GM12878 (cell line): ENCODE measurements around the gene KCNB1. TPM values are rescaled to one million over a fixed set of nuclear protein-coding genes. Genes with fewer than 3 reads are reported as not detected.

Source experiments
- ATAC-seq: fragments of 200-7000 bp; cut with Tn5 transposase; 3 replicates; pipeline ENCODE4 v1.9.1; 2020; ENCODE audit warnings: mild to moderate bottlenecking, moderate library complexity
- BruUV-seq: library from RNA; stranded (reverse); fragments of 400-500 nt; replicated peaks from 2 replicates; lab custom pipeline; 2021; lab: Mats Ljungman, UMichigan
- CTCF ChIA-PET: fragments of 300-600 bp; sonication (Branson Sonifier 250); formaldehyde crosslinking; extraction: SDS; loops from one replicate; lab custom pipeline; 2021; ENCODE audit warnings: inconsistent platforms; lab: Yijun Ruan, JAX
- POLR2A ChIA-PET: fragments of 350-600 bp; formaldehyde crosslinking; extraction: SDS; loops from one replicate; lab custom pipeline; 2021; ENCODE audit warnings: inconsistent platforms; lab: Charles Lee
- RAD21 ChIA-PET: fragments of 300-600 bp; sonication (Branson Sonifier 250); formaldehyde crosslinking; loops from one replicate; lab custom pipeline; 2023; ENCODE audit warnings: antibody characterized with exemption; ENCODE audit not compliant: unreplicated experiment; lab: Charles Lee
- SMC1A ChIA-PET: fragments of 300-600 bp; sonication (Branson Sonifier 250); formaldehyde crosslinking; loops from one replicate; lab custom pipeline; 2023; ENCODE audit not compliant: unreplicated experiment, uncharacterized antibody; lab: Charles Lee
- DNase-seq: peaks from one replicate; pipeline ENCODE4 v3.0.0-alpha.2; 2011; ENCODE audit warnings: low read depth, low spot score
- FAIRE-seq: peaks from 3 replicates; lab custom pipeline; 2011; peaks lifted over from hg19 to GRCh38; lab: Jason Lieb, UNC
- H2AFZ ChIP-seq: 2 replicates; pipeline ENCODE4 v1.6.0; 2011; ENCODE audit warnings: low read depth, low read length, control low read depth; ENCODE audit not compliant: control insufficient read depth
- H3K27ac ChIP-seq: 2 replicates; pipeline ENCODE4 v1.5.1; 2011; ENCODE audit warnings: control low read depth; ENCODE audit not compliant: control insufficient read depth, insufficient read depth
- H3K27me3 ChIP-seq, 2 experiments: replicated peaks in 1 of 2; 2 replicates each; pipeline versions ENCODE4 v1.6.0 to v1.6.1; 2011; ENCODE audit warnings: low read length in 1 of 2; ENCODE audit not compliant: control insufficient read depth in 2 of 2, insufficient read depth in 2 of 2
- H3K36me3 ChIP-seq, 2 experiments: 2 replicates each; pipeline ENCODE4 v1.5.1; 2011; ENCODE audit warnings: low read length in 1 of 2; ENCODE audit not compliant: control insufficient read depth in 2 of 2, insufficient read depth in 2 of 2
- H3K4me1 ChIP-seq: 2 replicates; pipeline ENCODE4 v1.6.1; 2011; ENCODE audit warnings: mild to moderate bottlenecking, low read length, moderate library complexity, mixed read lengths; ENCODE audit not compliant: control insufficient read depth, insufficient read depth
- H3K4me2 ChIP-seq: 2 replicates; pipeline ENCODE4 v1.6.0; 2011; ENCODE audit warnings: control low read depth; ENCODE audit not compliant: control insufficient read depth, insufficient read depth
- H3K4me3 ChIP-seq: fragments of 200-600 bp; sonication (generic); 2 replicates; pipeline ENCODE4 v1.5.1; 2016
- H3K79me2 ChIP-seq: 2 replicates; pipeline ENCODE4 v1.6.0; 2011; ENCODE audit warnings: low read length; ENCODE audit not compliant: control insufficient read depth, insufficient read depth
- H3K9ac ChIP-seq: 2 replicates; pipeline ENCODE4 v1.8.0; 2011; ENCODE audit warnings: low read length, control low read depth, mixed read lengths; ENCODE audit not compliant: control insufficient read depth, insufficient read depth
- H3K9me3 ChIP-seq: replicated peaks from 3 replicates; pipeline ENCODE4 v1.5.1; 2011; ENCODE audit warnings: mild to moderate bottlenecking, low read length; ENCODE audit not compliant: control insufficient read depth, insufficient read depth
- H4K20me1 ChIP-seq: 2 replicates; pipeline ENCODE4 v1.6.0; 2011; ENCODE audit not compliant: control insufficient read depth, insufficient read depth
- BACH1 ChIP-seq: fragments of 450-650 bp; IDR thresholded peaks from 2 replicates; pipeline ENCODE4 v1.6.1; 2017; ENCODE audit warnings: mild to moderate bottlenecking, borderline replicate concordance
- BHLHE40 ChIP-seq, 2 experiments: fragments of 450-650 bp in 1 of 2; IDR thresholded peaks; 2 replicates each; pipeline ENCODE4 v1.6.1; 2011 to 2017; ENCODE audit warnings: low read depth in 2 of 2, borderline replicate concordance in 1 of 2, improper control_type of control experiment in 1 of 2, low read length in 1 of 2, mild to moderate bottlenecking in 1 of 2
- EGR1 ChIP-seq, 2 experiments: IDR thresholded peaks; 1 replicate in 1 of 2; 2 replicates in 1 of 2; pipeline ENCODE4 v1.6.1; 2011 to 2012; ENCODE audit warnings: low read depth in 2 of 2, low read length in 2 of 2, borderline replicate concordance in 1 of 2, mild to moderate bottlenecking in 1 of 2, moderate library complexity in 1 of 2
- KDM1A ChIP-seq: fragments of 200-600 bp; sonication (generic); IDR thresholded peaks from 2 replicates; pipeline ENCODE4 v1.6.1; 2016; ENCODE audit warnings: borderline replicate concordance
- LARP7 ChIP-seq: fragments of 450-650 bp; IDR thresholded peaks from 2 replicates; pipeline ENCODE4 v1.6.1; 2017; ENCODE audit warnings: mild to moderate bottlenecking
- MTA3 ChIP-seq: IDR thresholded peaks from 2 replicates; pipeline ENCODE4 v1.6.1; 2012; ENCODE audit warnings: low read length, inconsistent platforms, borderline replicate concordance
- NFXL1 ChIP-seq: fragments of 450-650 bp; IDR thresholded peaks from 2 replicates; pipeline ENCODE4 v1.6.1; 2017; ENCODE audit warnings: antibody characterized with exemption, mild to moderate bottlenecking, borderline replicate concordance
- RCOR1 ChIP-seq: conservative IDR thresholded peaks from 2 replicates; pipeline ENCODE4 v1.6.1; 2012; ENCODE audit warnings: low read depth, low read length, improper control_type of control experiment
- RELA ChIP-seq: fragments of 450-650 bp; IDR thresholded peaks from 2 replicates; pipeline ENCODE4 v1.8.0; 2014; ENCODE audit warnings: borderline replicate concordance; ENCODE audit not compliant: partially characterized antibody
- SREBF1 ChIP-seq: IDR thresholded peaks from 2 replicates; pipeline ENCODE4 v1.6.1; 2012; ENCODE audit warnings: mild to moderate bottlenecking, low read length
- SUPT20H ChIP-seq: IDR thresholded peaks from 2 replicates; pipeline ENCODE4 v1.6.1; 2011; ENCODE audit warnings: low read depth, mild to moderate bottlenecking, low read length, moderate library complexity, borderline replicate concordance; ENCODE audit not compliant: control insufficient read depth
- ZNF207 ChIP-seq: fragments of 450-650 bp; IDR thresholded peaks from 2 replicates; pipeline ENCODE4 v1.6.1; 2014; ENCODE audit warnings: antibody characterized with exemption, mild to moderate bottlenecking, borderline replicate concordance
- WGBS: methylation state at CpG from one replicate; pipeline ENCODE4 v1.1.6; 2016; ENCODE audit warnings: low lambda C conversion rate; ENCODE audit not compliant: insufficient replicate concordance, insufficient coverage; ENCODE audit errors: missing lambda C conversion rate; 5-methylcytosine and 5-hydroxymethylcytosine counted together
- in situ Hi-C: fragments of 300-500 bp; cut with MboI; formaldehyde crosslinking; loops from 9 replicates; pipeline ENCODE4 v1.14.3; 2018; ENCODE audit warnings: mixed read lengths
- intact Hi-C: fragments of 100-400 bp; cut with micrococcal nuclease; formaldehyde crosslinking; loops from one replicate; pipeline ENCODE4 v1.14.2; 2022; ENCODE audit not compliant: unreplicated experiment
- polyA plus RNA-seq, 11 experiments: library from polyadenylated mRNA; depleted of rRNA in 4 of 11; unstranded in 6 of 11; stranded (reverse) in 5 of 11; fragments of >200 nt; fragmentation: Nextera tagmentation in 4 of 11; fragmentation: Illumina TruSeq in 1 of 11; extraction: Ambion mirVana in 4 of 11; extraction: Trizol in 1 of 11; gene quantifications; 1 replicate in 1 of 11; 2 replicates in 10 of 11; pipeline versions ENCODE4 v1.2.1 to v1.2.3, GENCODE V29; 2011 to 2016; ENCODE audit warnings: inconsistent platforms in 2 of 11, missing spikeins in 2 of 11, low read depth in 1 of 11
- total RNA-seq, 4 experiments: library from RNA; depleted of rRNA in 3 of 4; stranded (reverse); fragments of >200 nt in 3 of 4; fragmentation: Illumina TruSeq in 1 of 4; extraction: Trizol in 1 of 4; gene quantifications; 2 replicates each; pipeline versions ENCODE4 v1.2.1 to v1.2.3, GENCODE V29; 2013 to 2021
- TF ChIP-seq, protein P1 (sequence below): fragments of 450-650 bp; formaldehyde crosslinking; IDR thresholded peaks from 2 replicates; pipeline ENCODE4 v1.4.0; 2022; ENCODE audit warnings: mild to moderate bottlenecking, moderate library complexity

The KCNB1 gene
- total and polyA plus RNA-seq, 10 of the 15 experiments (the other 5 are each of a cell fraction or from before 2014, with no cell fraction given): 0.02 to 0.08 (median 0.03) TPM; not detected in 7

DNA sequence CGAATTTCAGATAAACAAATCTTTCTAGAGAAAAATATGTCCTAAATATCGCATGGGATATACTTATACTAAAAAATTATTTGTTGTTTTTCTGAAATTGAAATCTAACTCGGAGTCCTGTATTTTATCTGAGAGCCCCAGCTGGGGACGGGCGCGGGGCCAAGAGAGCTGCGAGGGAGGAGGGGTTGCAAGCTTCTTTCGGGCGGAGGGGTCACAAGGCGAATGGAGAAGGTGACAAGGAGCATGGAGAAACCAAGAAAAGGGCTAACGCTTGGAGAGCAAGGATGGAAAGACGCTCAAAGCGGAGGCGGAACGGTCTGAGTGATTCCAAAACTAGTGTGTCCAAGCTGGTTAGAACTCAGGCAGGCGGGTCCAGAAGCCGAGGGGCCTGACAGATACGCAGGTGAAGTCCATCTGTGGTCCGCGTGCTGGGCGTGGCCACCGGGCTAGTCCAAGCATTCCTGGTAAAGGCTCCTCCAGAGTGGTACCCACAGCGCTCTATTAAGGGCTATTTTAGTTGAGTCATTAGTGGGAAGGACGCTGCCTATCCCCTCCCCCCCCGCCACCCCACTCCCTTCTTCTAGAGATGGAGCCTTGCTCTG is 163.2 kb downstream of the KCNB1 start:
- SMC1A ChIA-PET: interaction anchor here (0.7 to 1.7 kb wide), 4 partner anchors 30 to 95 kb away, joined by 3 to 6 read pairs (median 3); no protein-coding TSS in a partner anchor
- BruUV-seq: no TSS peak
- no peak for TF ChIP-seq BHLHE40 (IDR thresholded peaks at IDR 0.05; ENCODE audit: borderline replicate concordance in 1 of 2, low read depth in 2 of 2, low read length in 1 of 2)
- TF ChIP-seq ZNF207: no peak
- no peak for TF ChIP-seq SREBF1
- no peak for TF ChIP-seq NFXL1
- no peak for TF ChIP-seq BACH1
- TF ChIP-seq, protein P1, sequence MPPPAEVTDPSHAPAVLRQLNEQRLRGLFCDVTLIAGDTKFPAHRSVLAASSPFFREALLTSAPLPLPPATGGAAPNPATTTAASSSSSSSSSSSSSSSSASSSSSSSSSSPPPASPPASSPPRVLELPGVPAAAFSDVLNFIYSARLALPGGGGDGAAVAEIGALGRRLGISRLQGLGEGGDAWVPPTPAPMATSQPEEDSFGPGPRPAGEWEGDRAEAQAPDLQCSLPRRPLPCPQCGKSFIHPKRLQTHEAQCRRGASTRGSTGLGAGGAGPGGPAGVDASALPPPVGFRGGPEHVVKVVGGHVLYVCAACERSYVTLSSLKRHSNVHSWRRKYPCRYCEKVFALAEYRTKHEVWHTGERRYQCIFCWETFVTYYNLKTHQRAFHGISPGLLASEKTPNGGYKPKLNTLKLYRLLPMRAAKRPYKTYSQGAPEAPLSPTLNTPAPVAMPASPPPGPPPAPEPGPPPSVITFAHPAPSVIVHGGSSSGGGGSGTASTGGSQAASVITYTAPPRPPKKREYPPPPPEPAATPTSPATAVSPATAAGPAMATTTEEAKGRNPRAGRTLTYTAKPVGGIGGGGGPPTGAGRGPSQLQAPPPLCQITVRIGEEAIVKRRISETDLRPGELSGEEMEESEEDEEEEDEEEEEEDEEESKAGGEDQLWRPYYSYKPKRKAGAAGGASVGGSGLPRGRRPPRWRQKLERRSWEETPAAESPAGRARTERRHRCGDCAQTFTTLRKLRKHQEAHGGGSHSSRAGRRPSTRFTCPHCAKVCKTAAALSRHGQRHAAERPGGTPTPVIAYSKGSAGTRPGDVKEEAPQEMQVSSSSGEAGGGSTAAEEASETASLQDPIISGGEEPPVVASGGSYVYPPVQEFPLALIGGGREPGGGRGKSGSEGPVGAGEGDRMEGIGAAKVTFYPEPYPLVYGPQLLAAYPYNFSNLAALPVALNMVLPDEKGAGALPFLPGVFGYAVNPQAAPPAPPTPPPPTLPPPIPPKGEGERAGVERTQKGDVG (CRISPR knock-in tag): no peak
- TF ChIP-seq EGR1 (IDR thresholded peaks at IDR 0.05; ENCODE audit: borderline replicate concordance in 1 of 2, low read depth in 2 of 2, low read length in 2 of 2): no peak
- TF ChIP-seq KDM1A: no peak
- TF ChIP-seq LARP7: no peak
- TF ChIP-seq SUPT20H: no peak
- no peak for TF ChIP-seq MTA3
- TF ChIP-seq RELA: no peak
- TF ChIP-seq RCOR1: no peak
- TF ChIP-seq, all 136 proteins: peak for 0
- H4K20me1 ChIP-seq: no peaks in the 10 kb centered on the region
- no peak overlapping the region for H3K27ac ChIP-seq
- ATAC-seq (no peak), FAIRE-seq (no peak), DNase-seq (no peak)
- H3K4me2 ChIP-seq: no peak overlapping the region
- no peaks in the 10 kb centered on the region for H3K9me3 ChIP-seq
- no peak overlapping the region for H3K4me3 ChIP-seq
- WGBS: 20% methylated on average over 24 of the region's 25 CpGs
- POLR2A ChIA-PET: no interaction called here
- peaks cover 11 to 21% of the 10 kb centered on the region in 2 experiments for H3K27me3 ChIP-seq
- in situ Hi-C loops (no loop called here), intact Hi-C loops (no loop called here)
- H3K9ac ChIP-seq: no peak overlapping the region
- no peaks in the 10 kb centered on the region for H3K79me2 ChIP-seq
- H3K36me3 ChIP-seq: no peaks in the 10 kb centered on the region
- no peak overlapping the region for H2AFZ ChIP-seq
- H3K4me1 ChIP-seq: no peaks in the 10 kb centered on the region
- RAD21 ChIA-PET: interaction anchor here (0.7 kb wide), 1 partner anchor 26 kb away, joined by 3 read pairs; no protein-coding TSS in a partner anchor
- CTCF ChIA-PET: no interaction called here
